LNCaP clone FGC (cell line): ENCODE measurements around the gene AP3B2.

Source experiments
- DNase-seq: peaks from one replicate; pipeline ENCODE4 v3.0.0-alpha.2; 2011; ENCODE audit warnings: low read depth
- H3K4me3 ChIP-seq: 2 replicates; pipeline ENCODE4 v1.5.1; 2011; ENCODE audit warnings: mild to moderate bottlenecking, low read depth, low read length, control low read depth
- TF ChIP-seq, protein P1 (sequence below): IDR thresholded peaks from 2 replicates; pipeline ENCODE4 v1.5.1; 2012; ENCODE audit warnings: mild to moderate bottlenecking; ENCODE audit not compliant: control insufficient read depth, insufficient read depth; ENCODE audit errors: extremely low read depth

Gene AP3B2, protein sequence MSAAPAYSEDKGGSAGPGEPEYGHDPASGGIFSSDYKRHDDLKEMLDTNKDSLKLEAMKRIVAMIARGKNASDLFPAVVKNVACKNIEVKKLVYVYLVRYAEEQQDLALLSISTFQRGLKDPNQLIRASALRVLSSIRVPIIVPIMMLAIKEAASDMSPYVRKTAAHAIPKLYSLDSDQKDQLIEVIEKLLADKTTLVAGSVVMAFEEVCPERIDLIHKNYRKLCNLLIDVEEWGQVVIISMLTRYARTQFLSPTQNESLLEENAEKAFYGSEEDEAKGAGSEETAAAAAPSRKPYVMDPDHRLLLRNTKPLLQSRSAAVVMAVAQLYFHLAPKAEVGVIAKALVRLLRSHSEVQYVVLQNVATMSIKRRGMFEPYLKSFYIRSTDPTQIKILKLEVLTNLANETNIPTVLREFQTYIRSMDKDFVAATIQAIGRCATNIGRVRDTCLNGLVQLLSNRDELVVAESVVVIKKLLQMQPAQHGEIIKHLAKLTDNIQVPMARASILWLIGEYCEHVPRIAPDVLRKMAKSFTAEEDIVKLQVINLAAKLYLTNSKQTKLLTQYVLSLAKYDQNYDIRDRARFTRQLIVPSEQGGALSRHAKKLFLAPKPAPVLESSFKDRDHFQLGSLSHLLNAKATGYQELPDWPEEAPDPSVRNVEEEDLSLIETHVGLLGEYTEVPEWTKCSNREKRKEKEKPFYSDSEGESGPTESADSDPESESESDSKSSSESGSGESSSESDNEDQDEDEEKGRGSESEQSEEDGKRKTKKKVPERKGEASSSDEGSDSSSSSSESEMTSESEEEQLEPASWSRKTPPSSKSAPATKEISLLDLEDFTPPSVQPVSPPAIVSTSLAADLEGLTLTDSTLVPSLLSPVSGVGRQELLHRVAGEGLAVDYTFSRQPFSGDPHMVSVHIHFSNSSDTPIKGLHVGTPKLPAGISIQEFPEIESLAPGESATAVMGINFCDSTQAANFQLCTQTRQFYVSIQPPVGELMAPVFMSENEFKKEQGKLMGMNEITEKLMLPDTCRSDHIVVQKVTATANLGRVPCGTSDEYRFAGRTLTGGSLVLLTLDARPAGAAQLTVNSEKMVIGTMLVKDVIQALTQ

DNA sequence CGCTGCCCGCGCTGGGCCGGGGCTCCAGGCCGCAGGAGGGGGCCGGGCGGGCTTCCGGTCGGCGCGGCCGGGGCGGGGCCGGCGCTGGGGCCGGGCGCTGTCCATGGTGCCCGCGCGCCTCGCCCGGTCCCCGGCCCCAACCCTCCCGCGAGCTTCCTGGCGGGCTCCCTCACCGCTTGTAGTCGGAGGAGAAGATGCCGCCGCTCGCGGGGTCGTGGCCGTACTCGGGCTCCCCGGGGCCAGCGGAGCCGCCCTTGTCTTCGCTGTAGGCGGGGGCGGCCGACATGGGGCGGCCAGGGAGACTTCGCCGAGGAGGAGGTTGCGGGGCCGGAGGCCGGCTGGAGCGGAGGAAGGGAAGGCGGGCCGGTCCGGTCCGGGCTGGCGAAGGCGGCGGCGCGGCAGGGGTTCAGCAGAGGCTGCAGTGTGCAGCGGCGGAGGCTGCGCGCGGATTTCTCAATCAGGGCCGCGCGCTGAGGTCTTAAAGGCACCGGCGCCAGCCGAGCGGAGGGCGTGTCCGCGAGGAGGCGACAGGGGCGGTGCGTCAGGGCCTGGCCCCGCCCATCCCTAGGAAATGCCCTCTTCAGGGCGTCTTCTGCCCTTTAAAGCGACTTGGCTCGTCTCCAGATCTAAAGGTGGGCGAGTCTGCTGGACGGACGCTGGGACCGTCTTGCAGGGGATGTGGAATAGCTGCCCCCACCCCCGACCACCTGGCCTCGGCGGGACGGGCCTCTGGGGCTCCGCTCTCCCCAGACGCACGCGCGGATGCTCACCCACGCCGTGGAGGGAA is at the start of gene AP3B2:
Gene AP3B2, minus strand, starts transcription at position 455 of the 787 bp plus-strand sequence. Its CDS starts 169 bp downstream, at position 286.
- peak; percentile 13 for DNase-seq
- peak within 1 kb of the TSS; percentile 60 for H3K4me3 ChIP-seq
- TF ChIP-seq, protein P1, sequence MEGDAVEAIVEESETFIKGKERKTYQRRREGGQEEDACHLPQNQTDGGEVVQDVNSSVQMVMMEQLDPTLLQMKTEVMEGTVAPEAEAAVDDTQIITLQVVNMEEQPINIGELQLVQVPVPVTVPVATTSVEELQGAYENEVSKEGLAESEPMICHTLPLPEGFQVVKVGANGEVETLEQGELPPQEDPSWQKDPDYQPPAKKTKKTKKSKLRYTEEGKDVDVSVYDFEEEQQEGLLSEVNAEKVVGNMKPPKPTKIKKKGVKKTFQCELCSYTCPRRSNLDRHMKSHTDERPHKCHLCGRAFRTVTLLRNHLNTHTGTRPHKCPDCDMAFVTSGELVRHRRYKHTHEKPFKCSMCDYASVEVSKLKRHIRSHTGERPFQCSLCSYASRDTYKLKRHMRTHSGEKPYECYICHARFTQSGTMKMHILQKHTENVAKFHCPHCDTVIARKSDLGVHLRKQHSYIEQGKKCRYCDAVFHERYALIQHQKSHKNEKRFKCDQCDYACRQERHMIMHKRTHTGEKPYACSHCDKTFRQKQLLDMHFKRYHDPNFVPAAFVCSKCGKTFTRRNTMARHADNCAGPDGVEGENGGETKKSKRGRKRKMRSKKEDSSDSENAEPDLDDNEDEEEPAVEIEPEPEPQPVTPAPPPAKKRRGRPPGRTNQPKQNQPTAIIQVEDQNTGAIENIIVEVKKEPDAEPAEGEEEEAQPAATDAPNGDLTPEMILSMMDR = no peak

DNA sequence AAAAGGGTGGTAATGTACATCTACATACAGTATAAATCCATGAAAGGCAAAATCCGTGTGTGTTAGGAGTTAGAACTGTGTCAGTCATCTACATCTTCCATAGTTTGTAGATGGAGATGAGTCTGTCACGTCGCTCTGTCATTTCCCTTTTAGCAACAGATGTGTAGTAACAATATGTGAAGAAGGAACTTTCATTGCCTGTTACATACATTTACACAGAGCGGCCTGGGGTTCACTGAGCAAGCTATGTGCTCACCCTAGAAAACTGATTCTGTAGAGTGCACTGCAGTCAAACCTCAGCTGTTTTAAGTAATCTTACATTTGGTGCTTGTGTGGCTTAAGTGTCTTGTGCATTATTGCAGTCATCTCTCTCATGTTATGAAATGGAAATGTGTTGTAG is 41.6 kb upstream of the AP3B2 start:
- TF ChIP-seq, protein P1 = no peak
- peak overlapping the region; percentile 95 for H3K4me3 ChIP-seq
- no peak for DNase-seq

DNA sequence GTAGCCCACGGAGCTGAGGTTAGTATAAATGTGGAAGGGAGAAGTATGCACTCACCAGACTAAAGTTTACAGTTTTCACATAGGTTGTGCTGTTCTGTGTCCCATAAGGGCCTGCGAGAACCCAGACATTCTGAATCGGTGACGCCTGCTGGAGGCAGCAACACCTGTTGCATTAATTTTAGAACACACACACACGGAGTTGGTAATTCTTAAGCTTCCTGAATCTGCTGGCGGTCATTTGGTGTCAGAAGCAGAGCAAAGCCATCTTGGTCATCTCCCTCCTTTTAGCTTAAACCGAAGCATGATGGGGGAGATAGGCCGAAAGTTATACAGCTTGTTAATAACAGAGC is 41.1 kb upstream of the AP3B2 start:
- H3K4me3 ChIP-seq = peak overlapping the region; percentile 95
- TF ChIP-seq, protein P1 = no peak
- DNase-seq = no peak

DNA sequence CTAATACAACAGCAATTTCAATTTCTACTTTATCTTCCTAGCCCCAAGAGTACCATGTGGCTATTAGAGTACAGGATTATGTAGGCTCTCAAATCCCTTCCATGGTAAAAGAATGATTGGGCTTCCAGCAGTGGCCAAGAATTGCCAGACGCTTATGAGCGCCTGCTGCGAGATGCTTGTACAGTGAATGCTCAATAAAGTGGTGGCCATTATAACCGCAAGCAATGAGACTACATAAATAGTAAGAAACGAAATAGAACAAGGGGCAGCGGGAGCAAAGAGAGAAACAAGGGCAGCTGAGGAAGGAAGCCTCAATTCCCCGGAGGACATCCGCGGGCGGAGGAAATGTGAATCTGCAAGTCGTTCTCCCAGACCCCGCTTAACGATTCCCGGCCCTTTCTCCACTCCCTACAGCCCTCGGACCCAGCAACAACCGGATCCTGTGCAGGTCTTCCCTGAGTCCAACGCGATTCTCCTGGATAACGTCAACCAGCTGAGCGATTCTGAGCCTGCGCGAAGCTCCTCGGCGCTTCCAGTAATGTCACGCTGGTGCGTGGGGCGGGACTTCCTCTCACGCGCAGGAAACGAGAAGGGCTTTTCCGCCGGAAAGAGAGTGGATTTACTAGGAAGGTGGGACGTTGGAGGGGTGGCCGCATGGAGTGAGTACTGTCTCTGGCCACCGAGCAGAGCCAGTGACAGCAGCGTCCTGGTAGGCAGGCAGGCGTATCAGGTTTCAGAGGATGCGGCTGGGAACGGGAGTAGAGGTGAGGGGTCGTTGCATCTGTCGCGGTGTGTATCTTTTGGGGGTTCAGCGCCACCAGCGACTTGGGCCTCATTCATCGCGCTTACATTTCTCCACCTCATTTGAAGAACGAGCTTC is 40.5 kb upstream of the AP3B2 start:
- H3K4me3 ChIP-seq = peak overlapping the region; percentile 95
- TF ChIP-seq, protein P1 = no peak
- DNase-seq = peak; percentile 93

DNA sequence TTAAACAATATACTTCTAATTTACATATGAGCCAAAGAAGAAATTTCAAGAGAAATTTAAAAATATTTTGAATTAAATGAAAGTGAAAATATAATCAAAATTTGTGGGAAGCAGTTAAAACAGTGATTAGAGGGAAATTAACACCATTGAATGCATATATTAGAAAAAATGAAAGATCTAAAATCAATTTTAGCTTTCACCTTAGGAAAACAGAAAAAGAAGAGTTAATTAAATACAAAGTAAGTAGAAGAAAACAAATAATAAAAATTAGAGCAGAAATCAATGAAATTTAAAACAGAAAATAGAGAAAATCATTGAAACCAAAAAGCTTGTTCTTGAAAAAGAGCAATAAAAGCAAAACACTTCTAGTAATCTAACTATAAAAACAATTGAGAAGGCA is 38.6 kb upstream of the AP3B2 start:
- no peak for DNase-seq
- H3K4me3 ChIP-seq = no peak overlapping the region
- TF ChIP-seq, protein P1 = no peak
